Measurements from ENCODE around the gene UACA. TPM values are rescaled to one million over a fixed set of nuclear protein-coding genes. Genes with fewer than 3 reads are reported as not detected.

The UACA gene, protein sequence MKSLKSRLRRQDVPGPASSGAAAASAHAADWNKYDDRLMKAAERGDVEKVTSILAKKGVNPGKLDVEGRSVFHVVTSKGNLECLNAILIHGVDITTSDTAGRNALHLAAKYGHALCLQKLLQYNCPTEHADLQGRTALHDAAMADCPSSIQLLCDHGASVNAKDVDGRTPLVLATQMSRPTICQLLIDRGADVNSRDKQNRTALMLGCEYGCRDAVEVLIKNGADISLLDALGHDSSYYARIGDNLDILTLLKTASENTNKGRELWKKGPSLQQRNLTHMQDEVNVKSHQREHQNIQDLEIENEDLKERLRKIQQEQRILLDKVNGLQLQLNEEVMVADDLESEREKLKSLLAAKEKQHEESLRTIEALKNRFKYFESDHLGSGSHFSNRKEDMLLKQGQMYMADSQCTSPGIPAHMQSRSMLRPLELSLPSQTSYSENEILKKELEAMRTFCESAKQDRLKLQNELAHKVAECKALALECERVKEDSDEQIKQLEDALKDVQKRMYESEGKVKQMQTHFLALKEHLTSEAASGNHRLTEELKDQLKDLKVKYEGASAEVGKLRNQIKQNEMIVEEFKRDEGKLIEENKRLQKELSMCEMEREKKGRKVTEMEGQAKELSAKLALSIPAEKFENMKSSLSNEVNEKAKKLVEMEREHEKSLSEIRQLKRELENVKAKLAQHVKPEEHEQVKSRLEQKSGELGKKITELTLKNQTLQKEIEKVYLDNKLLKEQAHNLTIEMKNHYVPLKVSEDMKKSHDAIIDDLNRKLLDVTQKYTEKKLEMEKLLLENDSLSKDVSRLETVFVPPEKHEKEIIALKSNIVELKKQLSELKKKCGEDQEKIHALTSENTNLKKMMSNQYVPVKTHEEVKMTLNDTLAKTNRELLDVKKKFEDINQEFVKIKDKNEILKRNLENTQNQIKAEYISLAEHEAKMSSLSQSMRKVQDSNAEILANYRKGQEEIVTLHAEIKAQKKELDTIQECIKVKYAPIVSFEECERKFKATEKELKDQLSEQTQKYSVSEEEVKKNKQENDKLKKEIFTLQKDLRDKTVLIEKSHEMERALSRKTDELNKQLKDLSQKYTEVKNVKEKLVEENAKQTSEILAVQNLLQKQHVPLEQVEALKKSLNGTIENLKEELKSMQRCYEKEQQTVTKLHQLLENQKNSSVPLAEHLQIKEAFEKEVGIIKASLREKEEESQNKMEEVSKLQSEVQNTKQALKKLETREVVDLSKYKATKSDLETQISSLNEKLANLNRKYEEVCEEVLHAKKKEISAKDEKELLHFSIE (N-terminal part only)
- 119 and 175 TPM in 2 replicates for total RNA-seq

DNA sequence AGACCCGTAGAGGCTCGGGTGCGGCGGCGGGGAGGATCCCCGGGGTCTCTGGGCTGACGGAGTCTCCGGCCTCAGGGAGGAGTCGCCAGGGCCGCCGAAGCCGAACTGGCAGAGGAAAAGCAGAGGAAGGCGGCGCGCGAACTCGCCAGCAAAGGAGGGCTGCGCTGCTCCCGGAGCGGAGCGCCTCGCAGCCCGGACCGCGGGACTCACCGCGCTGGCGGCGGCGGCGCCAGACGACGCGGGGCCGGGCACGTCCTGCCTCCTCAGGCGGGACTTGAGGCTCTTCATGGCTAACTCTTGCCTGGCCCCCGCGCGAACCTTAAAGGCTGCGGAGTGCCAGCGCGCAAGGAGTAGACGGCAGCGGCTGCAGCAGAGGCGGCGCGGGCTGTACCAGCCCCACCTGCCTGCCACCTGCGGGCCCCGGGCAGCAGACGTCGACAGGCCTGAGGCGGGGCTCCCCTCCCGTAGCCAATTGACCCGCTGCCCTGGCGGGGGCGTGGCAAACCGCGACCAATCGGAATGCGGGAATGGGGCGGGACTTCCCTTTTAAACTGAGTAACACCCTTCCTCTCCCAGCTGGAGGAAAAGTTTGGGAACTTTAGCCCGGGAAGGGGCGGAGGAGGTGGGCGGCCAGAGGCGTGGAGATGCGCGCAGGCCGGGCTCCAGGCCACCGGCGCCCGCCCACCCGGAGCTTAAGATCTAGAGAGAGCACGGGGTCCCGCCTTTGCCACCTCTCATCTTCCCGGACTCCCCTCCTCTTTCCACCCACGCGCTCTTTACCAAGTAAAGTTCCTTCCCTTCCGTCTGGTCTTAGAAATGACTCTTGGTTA lies at the start of gene UACA:
Gene UACA, minus strand, starts transcription at position 439 of the 830 bp plus-strand sequence. Its CDS starts 151 bp downstream, at position 288.

Other genes with a start within 250 kb of the UACA start
- 12.1 and 14.7 TPM in 2 replicates for gene LARP6, start 90.6 kb upstream of the UACA start, total RNA-seq
- 1.6 and 2.8 TPM in 2 replicates for gene THAP10, start 128.9 kb upstream of the UACA start, total RNA-seq
- 4.9 and 6.8 TPM in 2 replicates for gene LRRC49, start 129.3 kb upstream of the UACA start, total RNA-seq

Data from vein endothelial cell (primary cell).